Tibial nerve (tissue), 4 donors: ENCODE results near the gene LTN1.

Experiments used
- CTCF ChIP-seq, 5 experiments: fragments of 200-600 bp in 3 of 5; fragments of 450-650 bp in 2 of 5; sonication (generic) in 3 of 5; IDR thresholded peaks; one replicate each; pipeline ENCODE4 v1.5.1; 2016 to 2019; ENCODE audit warnings: antibody characterized with exemption in 5 of 5, mild to moderate bottlenecking in 3 of 5, moderate library complexity in 2 of 5
- EP300 ChIP-seq, 2 donors: sonication (generic); formaldehyde crosslinking; IDR thresholded peaks; one replicate each; pipeline ENCODE4 v1.6.1; 2017; ENCODE audit warnings: antibody characterized with exemption in 2 of 2, mild to moderate bottlenecking in 1 of 2

DNA sequence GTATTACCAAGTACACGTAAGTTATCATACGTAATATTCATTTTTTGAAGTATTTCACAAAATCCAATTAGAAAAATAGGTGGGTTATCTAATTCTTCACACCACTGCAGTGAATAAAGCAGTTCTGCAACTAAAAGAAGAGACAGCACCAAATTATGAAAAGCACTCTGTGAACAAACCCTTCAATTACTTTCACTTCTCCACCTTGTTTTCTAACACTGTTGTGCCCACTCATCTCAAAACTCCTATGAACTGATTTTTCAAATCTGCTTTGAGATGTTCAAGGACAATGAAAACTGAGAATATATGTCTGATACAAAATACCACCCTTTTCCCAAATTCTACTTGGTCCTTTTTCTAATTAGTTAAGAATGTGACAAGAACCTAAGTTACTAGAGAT is 39.4 kb downstream of the LTN1 start:
- TF ChIP-seq CTCF (IDR thresholded peaks at IDR 0.05) (no peak), EP300 (IDR thresholded peaks at IDR 0.05) (no peak)
